NCI-H1930 (cell line): ENCODE measurements around the gene PICALM.
"Not testable (repeated sequence)": the region's sequence is repeated elsewhere in the genome, so short reads cannot be mapped to it uniquely, and the experiment has no call there.

Source experiments
- DNase-seq, 2 experiments: peaks; one replicate each; lab custom pipeline; 2025; lab: John Stamatoyannopoulos, UW

Gene PICALM, protein sequence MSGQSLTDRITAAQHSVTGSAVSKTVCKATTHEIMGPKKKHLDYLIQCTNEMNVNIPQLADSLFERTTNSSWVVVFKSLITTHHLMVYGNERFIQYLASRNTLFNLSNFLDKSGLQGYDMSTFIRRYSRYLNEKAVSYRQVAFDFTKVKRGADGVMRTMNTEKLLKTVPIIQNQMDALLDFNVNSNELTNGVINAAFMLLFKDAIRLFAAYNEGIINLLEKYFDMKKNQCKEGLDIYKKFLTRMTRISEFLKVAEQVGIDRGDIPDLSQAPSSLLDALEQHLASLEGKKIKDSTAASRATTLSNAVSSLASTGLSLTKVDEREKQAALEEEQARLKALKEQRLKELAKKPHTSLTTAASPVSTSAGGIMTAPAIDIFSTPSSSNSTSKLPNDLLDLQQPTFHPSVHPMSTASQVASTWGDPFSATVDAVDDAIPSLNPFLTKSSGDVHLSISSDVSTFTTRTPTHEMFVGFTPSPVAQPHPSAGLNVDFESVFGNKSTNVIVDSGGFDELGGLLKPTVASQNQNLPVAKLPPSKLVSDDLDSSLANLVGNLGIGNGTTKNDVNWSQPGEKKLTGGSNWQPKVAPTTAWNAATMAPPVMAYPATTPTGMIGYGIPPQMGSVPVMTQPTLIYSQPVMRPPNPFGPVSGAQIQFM

GRCh38 chr11:86068951-86069407, at the start of gene PICALM:
PICALM (minus strand) TSS chr11:86069084; CDS start chr11:86068780, 304 bp downstream.
- peak; percentile 94 for DNase-seq

- DNase-seq, result no peak
Measured at GRCh38 chr11:86118253-86118652, 49.4 kb upstream of the PICALM start.

GRCh38 chr11:86117712-86118063, 48.8 kb upstream of the PICALM start:
- no peak for DNase-seq

DNA sequence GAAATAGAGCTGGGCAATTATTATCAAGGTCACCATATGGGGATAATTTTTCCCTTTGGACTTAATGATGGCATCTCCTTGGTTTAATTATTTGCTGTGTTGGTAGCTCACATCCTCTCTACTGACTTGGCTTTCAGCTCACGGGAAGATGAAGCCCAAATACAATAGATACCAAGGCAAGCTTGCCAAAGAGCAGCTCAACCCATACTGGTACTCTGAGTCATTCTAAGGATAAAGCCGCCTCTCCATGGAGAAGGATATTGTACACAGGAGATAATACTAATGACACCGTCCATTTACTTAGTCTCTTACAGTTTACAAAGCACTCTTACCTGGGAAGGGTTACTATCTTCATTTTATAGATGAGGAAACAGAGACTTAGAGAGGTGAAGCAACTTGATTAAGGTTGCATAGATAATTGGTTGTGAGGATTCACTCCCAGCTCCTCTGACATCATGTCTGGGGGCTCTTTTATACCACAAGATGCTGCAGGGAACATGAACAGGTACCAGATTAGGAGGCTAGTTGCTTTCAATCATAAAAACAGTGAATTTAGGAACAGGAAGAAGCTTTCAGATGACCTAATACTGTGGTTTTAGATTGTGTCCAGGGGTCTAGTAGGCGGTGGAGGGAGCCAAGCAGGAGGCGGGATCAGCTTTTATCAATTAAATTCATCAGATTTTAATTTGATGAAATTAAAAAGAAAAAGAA, 48.3 kb upstream of the PICALM start:
- no peak for DNase-seq

GRCh38 chr11:86116386-86116726, 47.5 kb upstream of the PICALM start:
- DNase-seq, result no peak

- DNase-seq, result no peak
Measured at GRCh38 chr11:86115542-86116385, 46.9 kb upstream of the PICALM start.

GRCh38 chr11:86108890-86109638, 40.2 kb upstream of the PICALM start:
- DNase-seq, result no peak

- DNase-seq, result no peak
Measured at GRCh38 chr11:86108191-86108590, 39.3 kb upstream of the PICALM start.

DNA sequence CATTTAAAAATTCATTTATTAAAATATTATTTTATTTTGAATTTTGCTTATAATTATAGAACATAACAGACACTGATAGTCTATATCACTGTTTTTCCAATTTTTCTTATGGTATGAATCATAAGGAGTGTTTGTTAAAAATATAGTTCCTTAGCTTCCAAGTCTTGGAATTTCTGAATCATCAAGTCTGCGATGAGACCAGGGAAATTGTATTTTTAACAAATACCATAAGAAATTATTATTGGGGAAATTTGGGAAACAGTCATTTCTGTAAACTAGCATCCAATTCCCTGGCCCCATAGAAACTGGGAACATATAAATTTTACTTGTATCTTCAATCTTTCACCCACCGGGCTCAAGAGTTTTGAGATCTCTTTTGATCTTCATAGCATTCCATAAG, 38.0 kb upstream of the PICALM start:
- no peak for DNase-seq

DNA sequence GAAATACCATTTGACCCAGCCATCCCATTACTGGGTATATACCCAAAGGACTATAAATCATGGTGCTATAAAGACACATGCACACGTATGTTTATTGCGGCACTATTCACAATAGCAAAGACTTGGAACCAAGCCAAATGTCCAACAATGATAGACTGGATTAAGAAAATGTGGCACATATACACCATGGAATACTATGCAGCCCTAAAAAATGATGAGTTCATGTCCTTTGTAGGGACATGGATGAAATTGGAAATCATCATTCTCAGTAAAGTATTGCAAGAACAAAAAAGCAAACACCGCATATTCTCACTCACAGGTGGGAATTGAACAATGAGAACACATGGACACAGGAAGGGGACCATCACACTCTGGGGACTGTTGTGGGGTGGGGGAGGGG, 37.1 kb upstream of the PICALM start:
- not testable (repeated sequence) for DNase-seq

DNA sequence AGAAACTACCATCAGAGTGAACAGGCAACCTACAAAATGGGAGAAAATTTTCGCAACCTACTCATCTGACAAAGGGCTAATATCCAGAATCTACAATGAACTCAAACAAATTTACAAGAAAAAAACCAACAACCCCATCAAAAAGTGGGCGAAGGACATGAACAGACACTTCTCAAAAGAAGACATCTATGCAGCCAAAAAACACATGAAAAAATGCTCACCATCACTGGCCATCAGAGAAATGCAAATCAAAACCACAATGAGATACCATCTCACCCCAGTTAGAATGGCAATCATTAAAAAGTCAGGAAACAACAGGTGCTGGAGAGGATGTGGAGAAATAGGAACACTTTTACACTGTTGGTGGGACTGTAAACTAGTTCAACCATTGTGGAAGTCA, 36.7 kb upstream of the PICALM start:
- DNase-seq, result not testable (repeated sequence)

- DNase-seq, result peak in 1 of 2 experiments; percentile 51
Measured at GRCh38 chr11:86103808-86104207, 34.9 kb upstream of the PICALM start.

DNA sequence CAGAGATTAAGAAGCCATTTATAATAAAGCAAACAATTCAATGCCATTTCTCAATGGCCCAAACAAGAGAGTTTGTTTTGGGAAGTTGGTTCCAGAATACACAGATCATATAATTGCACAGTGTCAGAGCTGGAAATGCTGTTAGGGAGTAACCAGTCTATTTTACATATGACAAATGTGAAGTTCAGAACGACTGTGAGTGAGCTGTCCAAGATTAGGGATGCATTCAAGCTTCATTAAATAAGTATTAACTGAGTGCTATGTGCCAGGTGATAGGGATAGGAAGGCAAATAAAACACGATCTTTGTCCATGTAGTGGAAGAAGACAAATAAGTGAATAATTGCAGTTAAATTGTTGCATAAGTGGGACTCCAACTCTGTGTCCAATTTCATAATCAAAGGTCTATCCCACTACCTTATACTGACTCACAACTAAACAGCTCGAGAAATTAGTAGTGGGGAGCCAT, 33.1 kb upstream of the PICALM start:
- DNase-seq, result peak in 1 of 2 experiments; percentile 33

DNA sequence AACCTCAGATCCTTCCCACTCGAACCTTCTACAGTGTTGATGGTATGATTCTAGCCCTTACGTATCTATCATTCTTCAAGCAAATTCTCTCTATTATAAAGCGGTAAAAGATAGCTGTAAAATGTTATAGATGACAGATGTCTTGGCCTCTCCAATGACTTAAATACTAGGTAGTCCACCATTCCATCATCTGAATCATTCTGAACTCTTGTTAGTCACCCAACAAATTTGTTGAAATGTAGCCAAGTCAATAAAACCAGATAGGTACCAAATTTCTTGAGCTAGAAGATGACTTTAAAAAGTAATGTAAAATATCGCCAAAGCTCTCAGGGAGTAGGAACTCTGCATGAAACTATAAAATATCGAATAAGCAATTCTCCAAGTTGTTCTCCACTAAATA, 32.6 kb upstream of the PICALM start:
- DNase-seq, result no peak

GRCh38 chr11:86099874-86100273, 31.0 kb upstream of the PICALM start:
- no peak for DNase-seq

DNA sequence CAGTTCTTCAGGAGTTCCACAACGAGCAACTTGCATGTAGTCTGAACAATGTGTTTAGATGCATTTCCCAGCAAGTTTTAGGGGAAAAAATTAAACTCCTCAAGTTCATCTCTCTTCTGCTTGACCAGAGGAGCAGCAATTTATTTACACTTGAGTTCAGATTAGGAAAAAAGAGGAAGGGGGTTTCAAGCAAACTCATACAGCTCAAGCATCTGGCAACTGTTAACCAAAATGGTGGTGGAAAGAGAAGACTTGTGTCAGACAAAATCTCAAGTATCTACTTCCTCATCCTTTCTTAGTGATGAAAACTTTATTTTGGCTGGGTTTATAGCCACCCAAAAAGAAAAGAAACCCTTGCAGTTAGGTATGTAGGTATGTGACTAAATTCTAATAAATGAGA, 29.1 kb upstream of the PICALM start:
- DNase-seq, result no peak

GRCh38 chr11:86091566-86091965, 22.7 kb upstream of the PICALM start:
- no peak for DNase-seq

GRCh38 chr11:86091086-86091485, 22.2 kb upstream of the PICALM start:
- DNase-seq, result no peak

GRCh38 chr11:86089659-86090058, 20.8 kb upstream of the PICALM start:
- no peak for DNase-seq

DNA sequence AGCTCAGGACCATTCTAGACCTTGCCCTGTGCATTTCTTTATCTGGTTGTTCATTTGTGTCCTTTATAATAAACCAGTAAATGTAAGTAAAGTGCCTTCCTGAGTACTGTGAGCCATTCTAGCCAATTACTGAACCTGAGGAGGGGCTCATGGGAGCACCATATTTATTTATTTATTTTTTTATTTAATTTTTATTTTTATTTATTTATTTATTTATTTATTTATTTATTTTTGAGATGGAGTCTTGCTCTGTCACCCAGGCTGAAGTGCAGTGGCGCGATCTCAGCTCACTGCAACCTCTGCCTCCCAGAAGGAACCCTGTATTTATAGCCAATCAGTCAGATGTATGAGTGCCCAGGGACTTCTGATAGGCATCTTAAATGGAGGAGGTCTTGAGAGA, 18.8 kb upstream of the PICALM start:
- DNase-seq, result not testable (repeated sequence)

DNA sequence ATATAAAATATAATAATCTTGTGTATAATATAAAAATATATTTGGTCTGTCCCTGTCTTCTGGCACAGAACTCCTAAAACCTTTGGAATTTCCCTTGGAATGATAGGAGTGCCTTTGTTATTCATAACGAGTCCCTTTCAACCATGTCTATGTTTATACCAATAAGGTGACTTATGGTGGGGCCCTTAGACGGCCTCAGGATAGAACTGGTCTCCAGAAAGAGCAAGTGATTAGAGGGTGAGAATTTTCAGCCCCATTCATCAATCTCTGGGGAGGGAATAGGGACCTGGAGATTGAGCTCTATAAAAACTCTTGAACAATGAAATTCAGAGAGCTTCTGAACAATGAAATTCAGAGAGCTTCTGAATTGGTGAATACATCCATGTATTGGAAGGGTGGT, 18.4 kb upstream of the PICALM start:
- no peak for DNase-seq
